ENCODE measurements around the gene MRPS34.

Gene MRPS34

GRCh38 chr16:1779741-1780676, 7.1 kb upstream of the MRPS34 start:
- H3K4me3 ChIP-seq: no peak overlapping the region
- H3K27ac ChIP-seq: peak overlapping the region in 1 of 2 donors; percentile 6
- intact Hi-C loops (cut with DNase I; ENCODE audit: low total_unique reads): loop anchor here (5.0 kb wide), 1 partner anchor 47 kb away; the partner anchor contains the start of genes FAHD1 and HAGH
- peaks cover 23 to 61% (median 55%) of the 10 kb centered on the region in 3 donors for H3K36me3 ChIP-seq
- no peak for DNase-seq
- H3K27me3 ChIP-seq: no peaks in the 10 kb centered on the region
- H3K4me1 ChIP-seq: peaks cover 0 to 58% (median 35%) of the 10 kb centered on the region in 4 donors
- TF ChIP-seq CTCF (IDR thresholded peaks at IDR 0.05): no peak
- H3K9me3 ChIP-seq: no peaks in the 10 kb centered on the region

GRCh38 chr16:1779234-1779701, 6.3 kb upstream of the MRPS34 start:
- Histone ChIP-seq H3K4me3 (no peak overlapping the region), H3K27me3 (no peaks in the 10 kb centered on the region), H3K36me3 (peaks cover 23 to 64% (median 55%) of the 10 kb centered on the region in 3 donors), H3K27ac (no peak overlapping the region), H3K9me3 (no peaks in the 10 kb centered on the region), H3K4me1 (peaks cover 0 to 58% (median 38%) of the 10 kb centered on the region in 4 donors)
- no peak for TF ChIP-seq CTCF (IDR thresholded peaks at IDR 0.05)
- no peak for DNase-seq
- intact Hi-C loops (cut with DNase I; ENCODE audit: low total_unique reads): no loop called here

- H3K27ac ChIP-seq: no peak overlapping the region
- no peak for TF ChIP-seq CTCF (IDR thresholded peaks at IDR 0.05)
- DNase-seq: no peak
- peaks cover 23 to 64% (median 55%) of the 10 kb centered on the region in 3 donors for H3K36me3 ChIP-seq
- H3K27me3 ChIP-seq: no peaks in the 10 kb centered on the region
- intact Hi-C loops (cut with DNase I; ENCODE audit: low total_unique reads): no loop called here
- H3K9me3 ChIP-seq: no peaks in the 10 kb centered on the region
- H3K4me3 ChIP-seq: no peak overlapping the region
- H3K4me1 ChIP-seq: peaks cover 0 to 57% (median 38%) of the 10 kb centered on the region in 4 donors
These were observed 5.6 kb upstream of the MRPS34 start for GRCh38 chr16:1778200-1779179.

- Histone ChIP-seq H3K27me3 (no peaks in the 10 kb centered on the region), H3K27ac (no peak overlapping the region), H3K4me3 (no peak overlapping the region), H3K4me1 (peaks cover 0 to 54% (median 36%) of the 10 kb centered on the region in 4 donors), H3K9me3 (no peaks in the 10 kb centered on the region), H3K36me3 (peaks cover 23 to 64% (median 55%) of the 10 kb centered on the region in 3 donors)
- DNase-seq: no peak
- no peak for TF ChIP-seq CTCF (IDR thresholded peaks at IDR 0.05)
- intact Hi-C loops (cut with DNase I; ENCODE audit: low total_unique reads): no loop called here
These were observed 4.7 kb upstream of the MRPS34 start for GRCh38 chr16:1777375-1778199.
